HepG2 (cell line): ENCODE measurements around the gene CD248. TPM values are rescaled to one million over a fixed set of nuclear protein-coding genes. Genes with fewer than 3 reads are reported as not detected.

Experiments
- AGO1 ChIP-seq: fragments of 200-400 bp; formaldehyde crosslinking; IDR thresholded peaks from 2 replicates; pipeline ENCODE4 v1.6.1; 2017; ENCODE audit warnings: mild to moderate bottlenecking, low read depth, low read length, moderate library complexity; ENCODE audit not compliant: poor library complexity, severe bottlenecking
- ASH2L ChIP-seq: fragments of 300-600, 200-600 bp; sonication (generic); IDR thresholded peaks from 2 replicates; pipeline ENCODE4 v1.7.0; 2017; ENCODE audit warnings: low read depth, mild to moderate bottlenecking, moderate library complexity, mixed read lengths, low read length; ENCODE audit not compliant: insufficient read length
- CHD4 ChIP-seq: fragments of 200-600 bp; sonication (generic); IDR thresholded peaks from 2 replicates; pipeline ENCODE4 v1.7.0; 2017; ENCODE audit warnings: mild to moderate bottlenecking, low read length, borderline replicate concordance
- FIP1L1 ChIP-seq: fragments of 200-400 bp; formaldehyde crosslinking; IDR thresholded peaks from 2 replicates; pipeline ENCODE4 v1.6.1; 2018; ENCODE audit warnings: low read depth, mild to moderate bottlenecking, low read length, moderate library complexity, borderline replicate concordance; ENCODE audit not compliant: insufficient read depth
- GPN1 ChIP-seq: sonication (generic); formaldehyde crosslinking; IDR thresholded peaks from 2 replicates; pipeline ENCODE4 v1.5.1; 2020; ENCODE audit warnings: missing genetic modification reagents, borderline replicate concordance
- JARID2 ChIP-seq: sonication (generic); formaldehyde crosslinking; IDR thresholded peaks from 2 replicates; pipeline ENCODE4 v1.8.1; 2023; ENCODE audit warnings: missing genetic modification reagents, inconsistent platforms; ENCODE audit not compliant: insufficient replicate concordance
- MIER3 ChIP-seq: IDR thresholded peaks from 2 replicates; pipeline ENCODE4 v1.6.1; 2016; ENCODE audit warnings: missing compliant biosample characterization, borderline replicate concordance
- NCOA5 ChIP-seq: sonication (generic); formaldehyde crosslinking; IDR thresholded peaks from 2 replicates; pipeline ENCODE4 v1.4.0; 2020; ENCODE audit warnings: missing genetic modification reagents
- PHF5A ChIP-seq: IDR thresholded peaks from one replicate; pipeline ENCODE4 v1.6.1; 2018; ENCODE audit warnings: low read depth, missing genetic modification reagents; ENCODE audit not compliant: unreplicated experiment
- ZNF225 ChIP-seq: sonication (generic); formaldehyde crosslinking; IDR thresholded peaks from 2 replicates; pipeline ENCODE4 v1.4.0; 2020; ENCODE audit warnings: mild to moderate bottlenecking, missing genetic modification reagents
- ZNF234 ChIP-seq: sonication (generic); formaldehyde crosslinking; conservative IDR thresholded peaks from 2 replicates; pipeline ENCODE4 v1.5.1; 2020; ENCODE audit warnings: mild to moderate bottlenecking, missing genetic modification reagents
- ZNF577 ChIP-seq: sonication (generic); formaldehyde crosslinking; IDR thresholded peaks from 2 replicates; pipeline ENCODE4 v1.4.0; 2020; ENCODE audit warnings: mild to moderate bottlenecking, low read depth, missing genetic modification reagents, borderline replicate concordance
- polyA plus RNA-seq, 8 experiments: library from polyadenylated mRNA; depleted of rRNA in 3 of 8; stranded (reverse) in 7 of 8; unstranded in 1 of 8; fragments of >200 nt; fragmentation: Illumina TruSeq in 4 of 8; extraction: Trizol in 4 of 8; gene quantifications; 2 replicates each; pipeline versions ENCODE4 v1.2.1 to v1.2.3, GENCODE V29; 2011 to 2016; ENCODE audit warnings: low read depth in 4 of 8, missing spikeins in 1 of 8, mixed read lengths in 1 of 8; ENCODE audit not compliant: insufficient read depth in 1 of 8
- total RNA-seq, 5 experiments: library from RNA; depleted of rRNA; stranded (reverse); fragments of >200 nt; fragmentation: Illumina TruSeq; extraction: Trizol; gene quantifications; 2 replicates each; pipeline ENCODE4 v1.2.3, GENCODE V29; 2016; ENCODE audit warnings: low read depth in 1 of 5
- TF ChIP-seq, protein P1 (sequence below): sonication (generic); formaldehyde crosslinking; IDR thresholded peaks from 2 replicates; pipeline ENCODE4 v1.4.0; 2020; ENCODE audit warnings: missing genetic modification reagents, borderline replicate concordance
- TF ChIP-seq, protein P2 (sequence below): sonication (generic); formaldehyde crosslinking; IDR thresholded peaks from 2 replicates; pipeline ENCODE4 v1.9.0; 2021; ENCODE audit warnings: missing genetic modification reagents, mild to moderate bottlenecking, borderline replicate concordance
- TF ChIP-seq, protein P3 (sequence below): sonication (generic); formaldehyde crosslinking; IDR thresholded peaks from 2 replicates; pipeline ENCODE4 v1.4.0; 2020; ENCODE audit warnings: missing genetic modification reagents, borderline replicate concordance
- TF ChIP-seq, protein P4 (sequence below): sonication (generic); formaldehyde crosslinking; IDR thresholded peaks from 2 replicates; pipeline ENCODE4 v1.4.0; 2020; ENCODE audit warnings: missing genetic modification reagents
- TF ChIP-seq, protein P5 (sequence below): sonication (generic); formaldehyde crosslinking; IDR thresholded peaks from 2 replicates; pipeline ENCODE4 v1.5.1; 2020; ENCODE audit warnings: missing genetic modification reagents, mild to moderate bottlenecking, borderline replicate concordance

CD248 gene
- total and polyA plus RNA-seq, 2 of the 13 experiments (the other 11 are each of a cell fraction or from before 2014, with no cell fraction given) = 0.25 to 0.35 TPM

DNA sequence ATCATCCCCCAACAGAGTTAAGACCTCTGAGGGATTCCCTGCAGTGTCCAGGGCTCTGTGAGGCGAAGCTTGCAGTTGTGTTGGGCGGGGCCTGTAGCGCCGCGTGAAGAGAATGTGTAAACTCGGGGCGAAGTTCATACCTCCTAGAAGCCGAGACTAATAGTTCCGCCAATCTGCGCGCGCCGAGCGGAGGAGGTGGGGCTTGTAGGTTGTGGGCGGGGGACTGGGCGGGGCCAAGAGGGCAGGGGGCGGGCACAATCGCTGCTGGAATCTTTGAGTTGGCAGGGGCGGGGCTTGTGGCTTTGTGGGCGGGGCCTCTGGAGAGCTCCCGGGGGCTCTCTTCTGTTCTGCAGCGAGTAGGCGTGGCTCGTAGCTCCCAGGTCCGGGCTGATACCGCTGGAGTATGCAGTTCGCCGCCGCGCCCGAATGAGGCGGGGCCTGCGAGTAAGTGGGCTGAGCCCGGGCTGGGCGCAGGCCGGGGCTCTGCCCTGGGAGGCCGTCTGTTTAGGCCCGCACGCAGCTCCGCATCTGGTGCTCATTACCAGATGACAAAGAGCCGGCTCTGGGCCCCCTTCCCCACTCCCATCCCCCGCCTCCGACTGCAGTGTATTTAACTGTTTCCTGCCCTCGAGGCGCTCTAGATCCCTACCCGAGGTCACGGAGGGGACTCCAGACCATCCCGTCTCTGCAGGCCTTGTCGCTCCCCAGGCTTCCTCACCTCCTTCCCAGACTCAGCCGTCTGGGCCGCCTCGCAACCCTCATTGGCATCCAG, 4.1 kb downstream of the CD248 start (continued):
- no peak for TF ChIP-seq ZNF225 (CRISPR knock-in tag)
- TF ChIP-seq, protein P1, sequence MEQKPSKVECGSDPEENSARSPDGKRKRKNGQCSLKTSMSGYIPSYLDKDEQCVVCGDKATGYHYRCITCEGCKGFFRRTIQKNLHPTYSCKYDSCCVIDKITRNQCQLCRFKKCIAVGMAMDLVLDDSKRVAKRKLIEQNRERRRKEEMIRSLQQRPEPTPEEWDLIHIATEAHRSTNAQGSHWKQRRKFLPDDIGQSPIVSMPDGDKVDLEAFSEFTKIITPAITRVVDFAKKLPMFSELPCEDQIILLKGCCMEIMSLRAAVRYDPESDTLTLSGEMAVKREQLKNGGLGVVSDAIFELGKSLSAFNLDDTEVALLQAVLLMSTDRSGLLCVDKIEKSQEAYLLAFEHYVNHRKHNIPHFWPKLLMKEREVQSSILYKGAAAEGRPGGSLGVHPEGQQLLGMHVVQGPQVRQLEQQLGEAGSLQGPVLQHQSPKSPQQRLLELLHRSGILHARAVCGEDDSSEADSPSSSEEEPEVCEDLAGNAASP (CRISPR knock-in tag) = 0 out of 2 replicates have a peak, but pooled peaks have one; percentile 15
- TF ChIP-seq PHF5A (CRISPR knock-in tag) = no peak
- TF ChIP-seq MIER3 (CRISPR knock-in tag) = no peak
- no peak for TF ChIP-seq NCOA5 (CRISPR knock-in tag)
- TF ChIP-seq AGO1 = no peak
- TF ChIP-seq ZNF577 (CRISPR knock-in tag) = no peak
- TF ChIP-seq, protein P2, sequence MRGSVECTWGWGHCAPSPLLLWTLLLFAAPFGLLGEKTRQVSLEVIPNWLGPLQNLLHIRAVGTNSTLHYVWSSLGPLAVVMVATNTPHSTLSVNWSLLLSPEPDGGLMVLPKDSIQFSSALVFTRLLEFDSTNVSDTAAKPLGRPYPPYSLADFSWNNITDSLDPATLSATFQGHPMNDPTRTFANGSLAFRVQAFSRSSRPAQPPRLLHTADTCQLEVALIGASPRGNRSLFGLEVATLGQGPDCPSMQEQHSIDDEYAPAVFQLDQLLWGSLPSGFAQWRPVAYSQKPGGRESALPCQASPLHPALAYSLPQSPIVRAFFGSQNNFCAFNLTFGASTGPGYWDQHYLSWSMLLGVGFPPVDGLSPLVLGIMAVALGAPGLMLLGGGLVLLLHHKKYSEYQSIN = no peak
- no peak for TF ChIP-seq CHD4
- TF ChIP-seq GPN1 (CRISPR knock-in tag) = no peak
- TF ChIP-seq, protein P3, sequence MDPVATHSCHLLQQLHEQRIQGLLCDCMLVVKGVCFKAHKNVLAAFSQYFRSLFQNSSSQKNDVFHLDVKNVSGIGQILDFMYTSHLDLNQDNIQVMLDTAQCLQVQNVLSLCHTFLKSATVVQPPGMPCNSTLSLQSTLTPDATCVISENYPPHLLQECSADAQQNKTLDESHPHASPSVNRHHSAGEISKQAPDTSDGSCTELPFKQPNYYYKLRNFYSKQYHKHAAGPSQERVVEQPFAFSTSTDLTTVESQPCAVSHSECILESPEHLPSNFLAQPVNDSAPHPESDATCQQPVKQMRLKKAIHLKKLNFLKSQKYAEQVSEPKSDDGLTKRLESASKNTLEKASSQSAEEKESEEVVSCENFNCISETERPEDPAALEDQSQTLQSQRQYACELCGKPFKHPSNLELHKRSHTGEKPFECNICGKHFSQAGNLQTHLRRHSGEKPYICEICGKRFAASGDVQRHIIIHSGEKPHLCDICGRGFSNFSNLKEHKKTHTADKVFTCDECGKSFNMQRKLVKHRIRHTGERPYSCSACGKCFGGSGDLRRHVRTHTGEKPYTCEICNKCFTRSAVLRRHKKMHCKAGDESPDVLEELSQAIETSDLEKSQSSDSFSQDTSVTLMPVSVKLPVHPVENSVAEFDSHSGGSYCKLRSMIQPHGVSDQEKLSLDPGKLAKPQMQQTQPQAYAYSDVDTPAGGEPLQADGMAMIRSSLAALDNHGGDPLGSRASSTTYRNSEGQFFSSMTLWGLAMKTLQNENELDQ (CRISPR knock-in tag) = no peak
- TF ChIP-seq, protein P4, sequence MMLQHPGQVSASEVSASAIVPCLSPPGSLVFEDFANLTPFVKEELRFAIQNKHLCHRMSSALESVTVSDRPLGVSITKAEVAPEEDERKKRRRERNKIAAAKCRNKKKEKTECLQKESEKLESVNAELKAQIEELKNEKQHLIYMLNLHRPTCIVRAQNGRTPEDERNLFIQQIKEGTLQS (CRISPR knock-in tag) = no peak
- peak; percentile 18 for TF ChIP-seq JARID2 (CRISPR knock-in tag)
- no peak for TF ChIP-seq FIP1L1
- TF ChIP-seq ZNF234 (CRISPR knock-in tag) = no peak; the same call in 1 of the 2 replicates
- no peak for TF ChIP-seq ASH2L
- TF ChIP-seq, protein P5, sequence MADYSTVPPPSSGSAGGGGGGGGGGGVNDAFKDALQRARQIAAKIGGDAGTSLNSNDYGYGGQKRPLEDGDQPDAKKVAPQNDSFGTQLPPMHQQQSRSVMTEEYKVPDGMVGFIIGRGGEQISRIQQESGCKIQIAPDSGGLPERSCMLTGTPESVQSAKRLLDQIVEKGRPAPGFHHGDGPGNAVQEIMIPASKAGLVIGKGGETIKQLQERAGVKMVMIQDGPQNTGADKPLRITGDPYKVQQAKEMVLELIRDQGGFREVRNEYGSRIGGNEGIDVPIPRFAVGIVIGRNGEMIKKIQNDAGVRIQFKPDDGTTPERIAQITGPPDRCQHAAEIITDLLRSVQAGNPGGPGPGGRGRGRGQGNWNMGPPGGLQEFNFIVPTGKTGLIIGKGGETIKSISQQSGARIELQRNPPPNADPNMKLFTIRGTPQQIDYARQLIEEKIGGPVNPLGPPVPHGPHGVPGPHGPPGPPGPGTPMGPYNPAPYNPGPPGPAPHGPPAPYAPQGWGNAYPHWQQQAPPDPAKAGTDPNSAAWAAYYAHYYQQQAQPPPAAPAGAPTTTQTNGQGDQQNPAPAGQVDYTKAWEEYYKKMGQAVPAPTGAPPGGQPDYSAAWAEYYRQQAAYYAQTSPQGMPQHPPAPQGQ (CRISPR knock-in tag) = no peak
